OCI-LY1 (cell line): ENCODE measurements around the gene TMIE.

Source experiments
- H2AFZ ChIP-seq: fragments of 200-600 bp; sonication (generic), shearing (Covaris generic); 2 replicates; pipeline ENCODE4 v1.6.0; 2014; ENCODE audit warnings: antibody characterized with exemption, mild to moderate bottlenecking, low read length
- H3F3A ChIP-seq: fragments of 200-600 bp; sonication (generic), shearing (Covaris generic); 2 replicates; pipeline ENCODE4 v1.6.0; 2014; ENCODE audit warnings: mild to moderate bottlenecking, antibody characterized with exemption, low read length, moderate library complexity; ENCODE audit not compliant: insufficient read depth
- H3K27ac ChIP-seq: fragments of 200-600 bp; sonication (generic); 2 replicates; pipeline ENCODE4 v1.5.1; 2014; ENCODE audit warnings: low read length, mixed run types, mild to moderate bottlenecking, low read depth; ENCODE audit not compliant: poor library complexity, severe bottlenecking
- H3K27me3 ChIP-seq: fragments of 200-600 bp; sonication (generic); 2 replicates; pipeline ENCODE4 v1.6.0; 2014; ENCODE audit warnings: antibody characterized with exemption, mild to moderate bottlenecking, low read length, moderate library complexity; ENCODE audit not compliant: insufficient read depth
- H3K36me3 ChIP-seq: fragments of 200-600 bp; sonication (generic); 2 replicates; pipeline ENCODE4 v1.6.1; 2014; ENCODE audit warnings: mild to moderate bottlenecking, antibody characterized with exemption, low read length, moderate library complexity, mixed read lengths; ENCODE audit not compliant: insufficient read depth
- H3K4me1 ChIP-seq: fragments of 200-600 bp; sonication (generic); 2 replicates; pipeline ENCODE4 v1.5.1; 2014; ENCODE audit warnings: mild to moderate bottlenecking, low read length, moderate library complexity; ENCODE audit not compliant: insufficient read depth, severe bottlenecking
- H3K4me2 ChIP-seq: fragments of 200-600 bp; sonication (generic), shearing (Covaris generic); 2 replicates; pipeline ENCODE4 v1.6.1; 2014; ENCODE audit warnings: low read length
- H3K4me3 ChIP-seq: fragments of 200-600 bp; sonication (generic); 2 replicates; pipeline ENCODE4 v1.5.1; 2014; ENCODE audit warnings: low read length, low read depth, mild to moderate bottlenecking, mixed read lengths; ENCODE audit not compliant: poor library complexity, severe bottlenecking
- H3K79me2 ChIP-seq: fragments of 200-600 bp; shearing (Covaris generic); 2 replicates; pipeline ENCODE4 v1.6.1; 2016; ENCODE audit warnings: mixed run types, low read length, mixed read lengths; ENCODE audit not compliant: insufficient read depth
- H3K9ac ChIP-seq: fragments of 200-600 bp; sonication (generic), shearing (Covaris generic); 2 replicates; pipeline ENCODE4 v1.6.1; 2014; ENCODE audit warnings: mild to moderate bottlenecking, low read length, mixed read lengths
- H3K9me2 ChIP-seq: fragments of 200-600 bp; sonication (generic), shearing (Covaris generic); 2 replicates; pipeline ENCODE4 v1.6.1; 2014; ENCODE audit warnings: low read depth, mild to moderate bottlenecking, low read length, mixed read lengths
- H3K9me3 ChIP-seq: fragments of 200-600 bp; shearing (Covaris generic); 2 replicates; pipeline ENCODE4 v1.6.1; 2014; ENCODE audit warnings: low read length, mixed read lengths
- H4K20me1 ChIP-seq: fragments of 200-600 bp; sonication (generic), shearing (Covaris generic); 2 replicates; pipeline ENCODE4 v1.6.0; 2016; ENCODE audit warnings: mild to moderate bottlenecking, low read length; ENCODE audit not compliant: insufficient read depth
- EZH2 ChIP-seq: fragments of 200-600 bp; sonication (generic), shearing (Covaris generic); IDR thresholded peaks from 2 replicates; pipeline ENCODE4 v1.8.0; 2017; ENCODE audit warnings: borderline replicate concordance, mixed run types, mild to moderate bottlenecking, antibody characterized with exemption, low read length, moderate library complexity, mixed read lengths
- TF ChIP-seq, protein P1 (sequence below): fragments of 200-600 bp; sonication (generic), shearing (Covaris generic); IDR thresholded peaks from 2 replicates; pipeline ENCODE4 v1.5.1; 2017; ENCODE audit warnings: mild to moderate bottlenecking, antibody characterized with exemption, low read length, moderate library complexity, mixed read lengths

TMIE gene

DNA sequence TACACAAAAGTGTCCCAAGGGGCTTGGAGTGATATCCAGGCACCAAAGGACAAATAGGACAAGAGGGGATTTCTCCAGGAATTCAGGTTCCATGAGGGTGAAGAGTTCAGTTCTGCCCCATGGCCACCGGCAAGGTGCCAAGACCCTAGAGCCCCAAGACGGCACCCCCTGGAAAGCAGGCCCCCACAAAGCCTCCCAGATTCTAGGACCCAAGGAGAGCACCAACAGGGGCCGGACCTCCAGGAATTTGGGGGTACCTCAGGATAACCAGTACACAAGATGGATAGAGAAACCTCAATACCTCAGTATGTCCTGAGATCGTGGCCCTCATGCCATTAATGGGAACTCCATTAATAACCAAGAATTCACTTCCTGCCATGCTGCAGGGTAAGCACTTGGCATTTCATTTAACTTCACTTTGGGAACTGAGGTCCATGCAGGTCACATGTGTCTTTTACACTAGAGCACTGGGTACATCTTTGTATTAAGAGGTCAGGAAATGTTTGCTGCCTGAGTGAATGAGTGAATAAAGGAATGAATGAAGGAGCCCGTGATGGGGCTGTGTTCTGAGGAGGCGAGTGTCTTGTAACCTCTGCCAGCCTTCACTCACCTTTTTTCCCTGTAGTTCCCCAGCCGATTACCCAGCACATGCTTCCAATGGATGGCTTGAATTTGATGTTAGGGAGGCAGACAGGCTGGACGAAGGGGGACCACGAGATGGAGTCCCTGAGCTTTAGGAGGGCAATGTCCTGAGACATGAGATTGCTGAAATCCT lies 32.0 kb downstream of the TMIE start:
- no peak overlapping the region for H3K4me3 ChIP-seq
- no peaks in the 10 kb centered on the region for H3F3A ChIP-seq
- no peak overlapping the region for H2AFZ ChIP-seq
- no peaks in the 10 kb centered on the region for H3K9me3 ChIP-seq
- H3K36me3 ChIP-seq, result no peaks in the 10 kb centered on the region
- H4K20me1 ChIP-seq, result no peaks in the 10 kb centered on the region
- TF ChIP-seq, protein P1, sequence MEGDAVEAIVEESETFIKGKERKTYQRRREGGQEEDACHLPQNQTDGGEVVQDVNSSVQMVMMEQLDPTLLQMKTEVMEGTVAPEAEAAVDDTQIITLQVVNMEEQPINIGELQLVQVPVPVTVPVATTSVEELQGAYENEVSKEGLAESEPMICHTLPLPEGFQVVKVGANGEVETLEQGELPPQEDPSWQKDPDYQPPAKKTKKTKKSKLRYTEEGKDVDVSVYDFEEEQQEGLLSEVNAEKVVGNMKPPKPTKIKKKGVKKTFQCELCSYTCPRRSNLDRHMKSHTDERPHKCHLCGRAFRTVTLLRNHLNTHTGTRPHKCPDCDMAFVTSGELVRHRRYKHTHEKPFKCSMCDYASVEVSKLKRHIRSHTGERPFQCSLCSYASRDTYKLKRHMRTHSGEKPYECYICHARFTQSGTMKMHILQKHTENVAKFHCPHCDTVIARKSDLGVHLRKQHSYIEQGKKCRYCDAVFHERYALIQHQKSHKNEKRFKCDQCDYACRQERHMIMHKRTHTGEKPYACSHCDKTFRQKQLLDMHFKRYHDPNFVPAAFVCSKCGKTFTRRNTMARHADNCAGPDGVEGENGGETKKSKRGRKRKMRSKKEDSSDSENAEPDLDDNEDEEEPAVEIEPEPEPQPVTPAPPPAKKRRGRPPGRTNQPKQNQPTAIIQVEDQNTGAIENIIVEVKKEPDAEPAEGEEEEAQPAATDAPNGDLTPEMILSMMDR, result no peak
- no peak for TF ChIP-seq EZH2
- no peak overlapping the region for H3K9ac ChIP-seq
- H3K27me3 ChIP-seq, result peaks cover 5% of the 10 kb centered on the region; the same call in 1 of the 2 replicates
- no peak overlapping the region for H3K4me2 ChIP-seq
- H3K4me1 ChIP-seq, result no peaks in the 10 kb centered on the region
- no peak overlapping the region for H3K27ac ChIP-seq
- H3K9me2 ChIP-seq, result no peaks in the 10 kb centered on the region
- no peaks in the 10 kb centered on the region for H3K79me2 ChIP-seq

- no peaks in the 10 kb centered on the region for H3K4me1 ChIP-seq
- H3F3A ChIP-seq, result no peaks in the 10 kb centered on the region
- H3K27me3 ChIP-seq, result no peaks in the 10 kb centered on the region
- H3K4me2 ChIP-seq, result no peak overlapping the region
- no peak overlapping the region for H3K27ac ChIP-seq
- no peaks in the 10 kb centered on the region for H3K36me3 ChIP-seq
- H2AFZ ChIP-seq, result no peak overlapping the region
- H3K9me2 ChIP-seq, result no peaks in the 10 kb centered on the region
- TF ChIP-seq EZH2, result no peak
- TF ChIP-seq, protein P1, result no peak
- H3K9ac ChIP-seq, result no peak overlapping the region
- H3K9me3 ChIP-seq, result no peaks in the 10 kb centered on the region
- no peaks in the 10 kb centered on the region for H4K20me1 ChIP-seq
- H3K79me2 ChIP-seq, result no peaks in the 10 kb centered on the region
- no peak overlapping the region for H3K4me3 ChIP-seq
These were observed 33.6 kb downstream of the TMIE start for GRCh38 chr3:46734773-46735172.

GRCh38 chr3:46736006-46736872 lies 35.0 kb downstream of the TMIE start:
- no peaks in the 10 kb centered on the region for H3K9me2 ChIP-seq
- no peaks in the 10 kb centered on the region for H3K4me1 ChIP-seq
- no peak overlapping the region for H3K4me3 ChIP-seq
- TF ChIP-seq, protein P1, result no peak
- no peak for TF ChIP-seq EZH2
- no peaks in the 10 kb centered on the region for H3F3A ChIP-seq
- no peaks in the 10 kb centered on the region for H3K79me2 ChIP-seq
- H2AFZ ChIP-seq, result no peak overlapping the region
- no peak overlapping the region for H3K27ac ChIP-seq
- H3K4me2 ChIP-seq, result no peak overlapping the region
- H3K9ac ChIP-seq, result no peak overlapping the region
- H3K36me3 ChIP-seq, result no peaks in the 10 kb centered on the region
- no peaks in the 10 kb centered on the region for H3K27me3 ChIP-seq
- H4K20me1 ChIP-seq, result no peaks in the 10 kb centered on the region
- no peaks in the 10 kb centered on the region for H3K9me3 ChIP-seq
